CD4-positive, alpha-beta T cell treated with Interleukin-15 for 4 hours (primary cell): ENCODE results near the gene ANKZF1.
A peak's percentile ranks its signal among the peaks of the same experiment; 100 is the strongest.
"Not testable (repeated sequence)": the region's sequence is repeated elsewhere in the genome, so short reads cannot be mapped to it uniquely, and the experiment has no call there.

Source experiments
- DNase-seq: peaks from one replicate; pipeline ENCODE4 v3.0.0-alpha.2; 2020; ENCODE audit warnings: low spot score

Gene ANKZF1

GRCh38 chr2:219229305-219230058 is at the start of gene ANKZF1, which contains the start of gene ATG9A:
TSS of gene ANKZF1 (plus strand) at chr2:219229806. CDS start at chr2:219230258, 452 bp downstream.
TSS of gene ATG9A (minus strand) at chr2:219229636. CDS start at chr2:219228024, 1,612 bp downstream.
- peak; percentile 98 for DNase-seq

GRCh38 chr2:219180961-219181360 is 48.6 kb upstream of the ANKZF1 start:
- DNase-seq: no peak

GRCh38 chr2:219181531-219181930 is 48.1 kb upstream of the ANKZF1 start:
- DNase-seq: no peak

- DNase-seq: no peak
These were observed 47.1 kb upstream of the ANKZF1 start for GRCh38 chr2:219182331-219183150.

- no peak for DNase-seq
These were observed 46.3 kb upstream of the ANKZF1 start for GRCh38 chr2:219183151-219183772.

GRCh38 chr2:219184121-219184520 is 45.5 kb upstream of the ANKZF1 start:
- no peak for DNase-seq

GRCh38 chr2:219186754-219187456 is 42.7 kb upstream of the ANKZF1 start:
- no peak for DNase-seq

- no peak for DNase-seq
These were observed 32.2 kb upstream of the ANKZF1 start for GRCh38 chr2:219197388-219197787.

GRCh38 chr2:219198974-219199373 is 30.6 kb upstream of the ANKZF1 start:
- DNase-seq: no peak

- DNase-seq: no peak
These were observed 30.0 kb upstream of the ANKZF1 start for GRCh38 chr2:219199470-219200211.

- DNase-seq: peak; percentile 30
These were observed 28.9 kb upstream of the ANKZF1 start for GRCh38 chr2:219200502-219201326.

GRCh38 chr2:219201331-219201730 is 28.3 kb upstream of the ANKZF1 start:
- not testable (repeated sequence) for DNase-seq

GRCh38 chr2:219204425-219205164 is 25.0 kb upstream of the ANKZF1 start:
- no peak for DNase-seq

- no peak for DNase-seq
These were observed 24.5 kb upstream of the ANKZF1 start for GRCh38 chr2:219205165-219205538.

GRCh38 chr2:219205981-219206327 is 23.7 kb upstream of the ANKZF1 start:
- no peak for DNase-seq

- peak; percentile 95 for DNase-seq
These were observed 23.1 kb upstream of the ANKZF1 start, which contains the start of gene ZFAND2B for GRCh38 chr2:219206328-219207133. TSS of gene ZFAND2B (plus strand) at chr2:219206782. CDS start at chr2:219206988, 206 bp downstream.

GRCh38 chr2:219207134-219207883 is 22.3 kb upstream of the ANKZF1 start:
- DNase-seq: no peak
